GM10248 (cell line): ENCODE measurements around the gene SLC26A8.
A peak's percentile ranks its signal among the peaks of the same experiment; 100 is the strongest.

Source experiments
- CTCF ChIA-PET: fragments of 300-600 bp; sonication (Branson Sonifier 250); formaldehyde crosslinking; extraction: SDS; loops from one replicate; lab custom pipeline; 2021; ENCODE audit warnings: antibody characterized with exemption; lab: Yijun Ruan, JAX
- POLR2A ChIA-PET: fragments of 350-650 bp; sonication (Branson Sonifier 250); formaldehyde crosslinking; extraction: SDS; loops from one replicate; lab custom pipeline; 2020; ENCODE audit warnings: antibody characterized with exemption; lab: Yijun Ruan, JAX
- DNase-seq: peaks from one replicate; pipeline ENCODE4 v3.0.0; 2012; ENCODE audit errors: extremely low spot score
- TF ChIP-seq, protein P1 (sequence below): IDR thresholded peaks from 2 replicates; pipeline ENCODE4 v1.5.1; 2012; ENCODE audit warnings: mild to moderate bottlenecking, low read depth; ENCODE audit errors: extremely low read depth, missing control alignments, control extremely low read depth

SLC26A8 gene

GRCh38 chr6:35973670-35974222, 50.7 kb downstream of the SLC26A8 start:
- ChIA-PET POLR2A (no interaction called here), CTCF (interaction anchor here (0.6 to 1.5 kb wide), 4 partner anchors 9 to 121 kb away, joined by 3 to 6 read pairs (median 4); partner anchors contain the start of gene MAPK14)

DNA sequence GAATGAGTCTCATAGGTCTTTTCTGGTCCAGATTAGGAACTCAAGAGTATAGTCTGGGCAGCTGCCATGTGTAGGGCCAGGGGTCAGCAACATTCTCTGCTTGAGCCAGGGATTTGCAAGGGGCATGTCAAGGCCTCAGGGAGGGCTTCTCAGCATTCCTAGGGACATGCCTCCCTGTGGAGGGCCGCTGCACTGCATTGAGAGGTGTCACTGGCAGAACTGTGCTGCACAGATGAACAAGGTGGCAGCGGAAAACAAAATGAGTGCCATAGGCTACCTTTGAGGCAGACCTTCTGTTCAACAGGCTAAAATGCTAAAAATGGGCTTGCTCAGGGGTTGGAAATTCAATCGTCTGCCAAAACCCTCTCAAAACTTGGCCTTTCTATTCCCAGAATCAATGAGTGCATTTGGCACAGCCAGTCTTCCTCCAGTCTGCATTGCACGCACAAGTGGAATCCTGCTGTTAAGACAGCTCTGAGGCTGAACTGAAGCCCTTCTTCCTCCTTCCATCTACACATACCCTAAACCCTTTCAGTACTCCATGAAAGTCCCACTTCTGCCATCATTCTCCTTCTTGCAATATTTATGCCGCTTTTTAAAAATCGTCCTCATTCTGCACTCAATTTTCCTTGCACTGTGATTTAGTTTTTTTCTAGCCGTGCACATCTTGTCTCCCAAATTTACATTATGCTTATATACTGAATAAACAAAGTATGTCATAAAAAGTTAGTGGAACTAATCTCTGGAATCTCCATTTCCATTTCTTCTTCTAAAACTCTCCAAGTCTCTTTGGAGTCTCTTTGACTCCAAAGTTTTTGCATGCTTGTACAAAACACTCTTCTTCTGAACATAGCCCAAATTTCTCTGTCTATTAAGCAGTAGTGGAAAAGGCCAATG, 51.7 kb downstream of the SLC26A8 start:
- TF ChIP-seq, protein P1, sequence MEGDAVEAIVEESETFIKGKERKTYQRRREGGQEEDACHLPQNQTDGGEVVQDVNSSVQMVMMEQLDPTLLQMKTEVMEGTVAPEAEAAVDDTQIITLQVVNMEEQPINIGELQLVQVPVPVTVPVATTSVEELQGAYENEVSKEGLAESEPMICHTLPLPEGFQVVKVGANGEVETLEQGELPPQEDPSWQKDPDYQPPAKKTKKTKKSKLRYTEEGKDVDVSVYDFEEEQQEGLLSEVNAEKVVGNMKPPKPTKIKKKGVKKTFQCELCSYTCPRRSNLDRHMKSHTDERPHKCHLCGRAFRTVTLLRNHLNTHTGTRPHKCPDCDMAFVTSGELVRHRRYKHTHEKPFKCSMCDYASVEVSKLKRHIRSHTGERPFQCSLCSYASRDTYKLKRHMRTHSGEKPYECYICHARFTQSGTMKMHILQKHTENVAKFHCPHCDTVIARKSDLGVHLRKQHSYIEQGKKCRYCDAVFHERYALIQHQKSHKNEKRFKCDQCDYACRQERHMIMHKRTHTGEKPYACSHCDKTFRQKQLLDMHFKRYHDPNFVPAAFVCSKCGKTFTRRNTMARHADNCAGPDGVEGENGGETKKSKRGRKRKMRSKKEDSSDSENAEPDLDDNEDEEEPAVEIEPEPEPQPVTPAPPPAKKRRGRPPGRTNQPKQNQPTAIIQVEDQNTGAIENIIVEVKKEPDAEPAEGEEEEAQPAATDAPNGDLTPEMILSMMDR: no peak
- DNase-seq: no peak
- CTCF ChIA-PET: interaction anchor here (1.1 to 1.5 kb wide), 3 partner anchors 10 to 122 kb away, joined by 4 to 6 read pairs (median 5); no protein-coding TSS in a partner anchor
- POLR2A ChIA-PET: no interaction called here

More at GRCh38 chr6:35973670-35974222, 50.7 kb downstream of the SLC26A8 start:
- TF ChIP-seq, protein P1: no peak
- DNase-seq: peak; percentile 78

DNA sequence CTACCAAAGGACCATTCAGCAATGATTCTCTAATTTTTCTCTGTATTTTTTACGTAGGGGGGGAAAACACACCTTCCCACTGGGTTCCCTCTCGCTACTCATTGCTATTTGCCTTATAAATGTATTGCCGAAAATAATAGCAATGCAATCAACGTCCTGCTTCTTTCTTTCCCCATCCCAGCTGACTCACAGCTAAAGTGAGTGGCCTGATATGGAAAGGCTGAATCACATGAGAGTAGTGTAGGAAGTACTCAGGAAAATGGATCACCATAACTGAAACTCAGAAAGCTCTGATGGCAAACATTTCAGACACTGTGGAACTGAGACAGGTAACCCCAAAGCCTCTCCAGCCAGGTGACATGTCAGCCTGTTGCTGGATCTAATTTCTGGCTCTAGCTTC, 54.3 kb downstream of the SLC26A8 start:
- POLR2A ChIA-PET: no interaction called here
- DNase-seq: no peak
- TF ChIP-seq, protein P1: no peak
- CTCF ChIA-PET: interaction anchor here (1.4 to 1.8 kb wide), 2 partner anchors 12 to 41 kb away, joined by 3 read pairs; no protein-coding TSS in a partner anchor

DNA sequence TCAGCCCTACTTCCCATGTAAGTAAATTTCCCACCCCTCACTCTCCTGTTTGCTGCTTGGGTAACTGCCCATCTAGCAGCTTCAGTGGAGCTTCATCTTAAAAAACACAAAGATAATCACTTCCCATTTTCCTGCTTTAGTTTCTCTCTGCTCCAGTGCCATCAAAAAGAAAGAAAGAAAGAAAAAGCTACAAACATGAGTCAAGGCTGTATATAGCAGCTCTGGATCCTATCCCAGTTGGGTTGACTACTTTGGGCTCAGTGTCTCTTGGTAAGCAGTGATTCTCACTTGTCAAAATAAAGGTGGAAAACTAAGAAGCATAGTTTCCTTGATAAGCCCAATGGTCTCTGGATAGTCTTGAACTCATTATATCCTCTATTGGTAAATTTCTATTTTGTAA, 54.8 kb downstream of the SLC26A8 start:
- TF ChIP-seq, protein P1: no peak
- ChIA-PET CTCF (interaction anchor here (0.7 to 1.8 kb wide), 3 partner anchors 11 to 40 kb away, joined by 3 read pairs; no protein-coding TSS in a partner anchor), POLR2A (no interaction called here)
- no peak for DNase-seq

GRCh38 chr6:35968821-35969220, 55.6 kb downstream of the SLC26A8 start:
- TF ChIP-seq, protein P1: no peak
- no peak for DNase-seq
- POLR2A ChIA-PET: no interaction called here
- CTCF ChIA-PET: interaction anchor here (0.7 to 1.8 kb wide), 2 partner anchors 11 to 39 kb away, joined by 3 read pairs; no protein-coding TSS in a partner anchor

DNA sequence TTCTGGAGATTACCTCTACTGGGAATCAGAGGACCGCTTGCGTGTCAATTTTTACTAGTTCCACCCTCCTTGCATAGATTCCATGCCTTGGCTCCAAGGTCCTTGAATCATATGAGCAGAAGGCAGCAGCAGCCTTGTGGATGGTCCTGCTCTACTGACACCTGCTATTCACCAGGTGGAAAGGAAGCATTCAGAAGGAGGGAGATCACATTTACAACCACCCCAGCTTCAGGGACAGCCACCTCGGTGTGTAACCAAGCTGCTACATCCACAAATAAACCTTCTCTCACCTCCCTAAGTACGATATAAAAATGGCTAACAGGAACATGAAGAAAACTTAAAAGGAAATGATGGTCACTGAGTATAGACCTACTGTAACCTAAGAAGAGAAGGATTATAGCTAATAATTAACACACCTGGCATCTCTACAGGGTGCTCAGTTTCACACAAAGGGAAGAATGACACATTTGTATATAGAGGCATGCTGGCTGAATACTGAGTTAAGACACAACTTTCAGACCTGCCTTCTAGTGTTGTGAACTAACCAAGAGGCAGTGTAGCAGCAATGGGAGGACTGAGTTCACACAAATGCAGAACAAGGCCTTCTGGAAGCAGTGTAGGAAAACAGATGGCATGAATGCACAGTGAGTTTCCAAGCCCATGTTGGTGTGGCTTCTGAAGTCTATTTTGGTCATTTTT, 57.2 kb downstream of the SLC26A8 start:
- CTCF ChIA-PET: interaction anchor here (1.0 kb wide), 2 partner anchors 9 to 12 kb away, joined by 3 read pairs; no protein-coding TSS in a partner anchor
- POLR2A ChIA-PET: interaction anchor here (0.6 kb wide), 1 partner anchor 38 kb away, joined by 4 read pairs; no protein-coding TSS in a partner anchor
- DNase-seq: no peak
- TF ChIP-seq, protein P1: no peak
